ENCODE measurements around the gene ACHE.

Gene ACHE

DNA sequence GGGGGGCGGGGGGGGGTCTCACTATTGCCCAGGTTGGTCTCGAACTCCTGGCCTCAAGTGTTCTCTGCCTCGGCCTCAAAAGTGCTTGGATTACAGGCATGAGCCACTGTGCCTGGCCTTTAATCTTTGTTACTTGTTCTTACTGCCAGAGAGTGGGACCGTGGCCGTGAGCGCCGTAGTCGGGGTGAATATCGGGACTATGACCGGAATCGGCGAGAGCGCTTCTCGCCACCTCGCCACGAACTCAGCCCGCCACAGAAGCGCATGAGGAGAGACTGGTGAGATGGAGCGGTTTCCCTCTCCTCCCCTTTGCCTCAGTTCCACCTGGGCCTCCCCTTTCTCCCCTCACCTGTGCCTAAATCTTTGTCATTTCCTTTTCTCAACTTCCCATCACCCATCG lies 14.6 kb downstream of the ACHE start:
- TF ChIP-seq, protein P1, sequence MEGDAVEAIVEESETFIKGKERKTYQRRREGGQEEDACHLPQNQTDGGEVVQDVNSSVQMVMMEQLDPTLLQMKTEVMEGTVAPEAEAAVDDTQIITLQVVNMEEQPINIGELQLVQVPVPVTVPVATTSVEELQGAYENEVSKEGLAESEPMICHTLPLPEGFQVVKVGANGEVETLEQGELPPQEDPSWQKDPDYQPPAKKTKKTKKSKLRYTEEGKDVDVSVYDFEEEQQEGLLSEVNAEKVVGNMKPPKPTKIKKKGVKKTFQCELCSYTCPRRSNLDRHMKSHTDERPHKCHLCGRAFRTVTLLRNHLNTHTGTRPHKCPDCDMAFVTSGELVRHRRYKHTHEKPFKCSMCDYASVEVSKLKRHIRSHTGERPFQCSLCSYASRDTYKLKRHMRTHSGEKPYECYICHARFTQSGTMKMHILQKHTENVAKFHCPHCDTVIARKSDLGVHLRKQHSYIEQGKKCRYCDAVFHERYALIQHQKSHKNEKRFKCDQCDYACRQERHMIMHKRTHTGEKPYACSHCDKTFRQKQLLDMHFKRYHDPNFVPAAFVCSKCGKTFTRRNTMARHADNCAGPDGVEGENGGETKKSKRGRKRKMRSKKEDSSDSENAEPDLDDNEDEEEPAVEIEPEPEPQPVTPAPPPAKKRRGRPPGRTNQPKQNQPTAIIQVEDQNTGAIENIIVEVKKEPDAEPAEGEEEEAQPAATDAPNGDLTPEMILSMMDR (IDR thresholded peaks at IDR 0.05; ENCODE audit: low read length, missing control alignments): no peak
- H3K4me3 ChIP-seq (replicated peaks; ENCODE audit: low read depth, low read length): no peak overlapping the region
- no peak for DNase-seq (ENCODE audit: low read depth)

DNA sequence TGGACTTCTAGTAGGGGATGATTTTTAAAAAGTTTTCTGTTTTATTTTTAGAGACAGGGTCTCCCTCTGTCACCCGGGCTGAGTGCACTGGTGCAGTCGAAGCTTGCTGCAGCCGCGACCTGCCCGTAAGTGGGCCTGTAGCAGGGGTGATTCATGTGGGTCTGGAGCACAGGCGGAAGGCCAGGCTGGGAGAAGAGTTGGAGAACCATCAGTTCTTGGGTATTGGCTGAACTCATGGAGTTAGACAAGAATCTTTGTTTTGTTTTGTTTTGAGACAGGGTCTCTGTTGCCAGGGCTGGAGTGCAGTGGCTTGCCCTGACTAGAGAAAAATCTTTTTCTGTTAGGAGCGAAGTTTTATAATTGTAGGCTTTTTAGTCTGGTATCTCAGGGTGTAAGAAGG lies 15.0 kb downstream of the ACHE start:
- TF ChIP-seq, protein P1 (IDR thresholded peaks at IDR 0.05; ENCODE audit: low read length, missing control alignments): no peak
- no peak for DNase-seq (ENCODE audit: low read depth)
- H3K4me3 ChIP-seq (replicated peaks; ENCODE audit: low read depth, low read length): no peak overlapping the region

DNA sequence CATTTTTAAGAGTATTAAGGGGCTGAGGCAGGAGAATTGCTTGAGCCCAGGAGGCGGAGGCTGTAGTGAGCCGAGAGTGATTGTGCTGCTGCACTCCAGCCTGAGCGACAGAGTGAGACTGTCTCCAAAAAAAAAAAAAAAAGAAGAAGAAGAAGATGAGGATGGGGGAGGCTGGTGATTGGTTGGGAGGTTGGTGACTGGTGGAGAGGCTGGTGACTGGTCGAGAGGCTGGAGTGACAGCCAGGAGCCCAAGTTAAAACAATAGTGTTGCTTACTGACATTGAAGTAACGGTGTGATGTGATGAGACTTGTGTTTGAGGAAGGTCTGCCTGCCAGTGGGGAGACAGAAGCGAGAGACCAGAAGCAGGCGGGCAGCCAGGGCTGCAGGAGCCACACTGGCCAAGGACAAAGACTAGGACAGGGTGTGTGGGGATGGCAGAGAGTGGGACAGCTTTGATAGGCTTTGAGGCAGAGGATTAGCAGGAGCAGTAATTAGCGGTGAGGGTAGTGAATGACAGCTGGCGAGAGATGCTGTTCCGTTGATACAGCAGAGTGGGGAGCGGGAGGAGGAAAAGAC lies 15.9 kb downstream of the ACHE start:
- TF ChIP-seq, protein P1 (IDR thresholded peaks at IDR 0.05; ENCODE audit: low read length, missing control alignments): no peak
- DNase-seq (ENCODE audit: low read depth): no peak
- H3K4me3 ChIP-seq (replicated peaks; ENCODE audit: low read depth, low read length): no peak overlapping the region

DNA sequence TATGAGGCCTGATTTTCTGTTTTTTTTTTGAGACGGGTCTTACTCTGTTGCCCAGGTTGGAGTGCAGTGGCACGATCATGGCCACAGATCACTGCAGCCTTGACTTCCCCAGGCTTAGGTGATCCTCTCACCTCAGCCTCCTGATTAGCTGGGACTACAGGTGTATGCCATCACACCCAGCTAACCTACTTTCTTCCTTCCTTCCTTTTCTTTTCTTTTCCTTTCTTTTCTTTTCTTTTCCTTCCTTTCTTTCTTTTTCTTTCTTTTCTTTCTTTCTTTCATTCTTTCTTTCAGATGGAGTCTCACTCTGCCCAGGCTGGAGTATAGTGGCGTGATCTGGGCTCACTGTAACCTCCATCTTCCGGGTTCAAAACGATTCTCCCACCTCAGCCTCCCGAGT lies 17.0 kb downstream of the ACHE start:
- no peak for DNase-seq (ENCODE audit: low read depth)
- TF ChIP-seq, protein P1 (IDR thresholded peaks at IDR 0.05; ENCODE audit: low read length, missing control alignments): no peak
- no peak overlapping the region for H3K4me3 ChIP-seq (replicated peaks; ENCODE audit: low read depth, low read length)

DNA sequence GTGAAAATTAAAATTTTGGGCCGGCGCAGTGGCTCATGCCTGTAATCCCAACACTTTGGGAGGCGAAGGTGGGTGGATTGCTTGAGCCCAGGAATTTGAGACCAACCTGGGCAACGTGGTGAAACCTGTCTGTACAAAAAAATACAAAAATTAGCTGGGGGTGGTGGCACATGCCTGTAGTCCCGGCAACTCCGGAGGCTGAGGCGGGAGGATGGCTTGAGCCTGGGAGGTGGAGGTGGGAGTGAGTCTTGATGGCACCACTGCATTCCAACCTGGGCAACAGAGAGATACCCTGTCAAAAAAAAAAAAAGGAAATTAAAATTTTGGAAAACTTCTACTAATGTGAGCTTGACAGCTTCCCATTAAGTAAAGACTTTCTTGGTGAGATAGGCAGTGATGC lies 17.7 kb downstream of the ACHE start:
- TF ChIP-seq, protein P1 (IDR thresholded peaks at IDR 0.05; ENCODE audit: low read length, missing control alignments): no peak
- H3K4me3 ChIP-seq (replicated peaks; ENCODE audit: low read depth, low read length): no peak overlapping the region
- no peak for DNase-seq (ENCODE audit: low read depth)

DNA sequence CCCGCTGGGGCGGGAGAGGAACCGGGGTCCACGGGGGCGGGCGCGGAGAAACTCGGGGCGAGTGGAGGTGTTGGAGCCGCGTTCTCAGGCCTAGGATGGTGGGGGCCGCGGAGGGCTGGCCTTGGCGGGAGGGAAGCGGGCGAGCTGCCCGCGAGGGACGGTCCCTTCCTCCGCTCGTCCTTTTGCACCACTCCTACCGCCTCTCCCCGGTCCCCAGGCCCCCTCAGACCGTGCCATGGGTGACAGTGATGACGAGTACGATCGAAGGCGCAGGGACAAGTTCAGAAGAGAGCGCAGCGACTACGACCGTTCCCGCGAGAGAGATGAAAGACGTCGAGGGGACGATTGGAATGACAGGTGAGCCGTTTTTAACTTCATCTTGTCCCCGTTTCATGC lies 20.3 kb downstream of the ACHE start:
- no peak for DNase-seq (ENCODE audit: low read depth)
- TF ChIP-seq, protein P1 (IDR thresholded peaks at IDR 0.05; ENCODE audit: low read length, missing control alignments): no peak
- peak overlapping the region; percentile 94 for H3K4me3 ChIP-seq (replicated peaks; ENCODE audit: low read depth, low read length)

Data from fibroblast of pulmonary artery (primary cell).